Stimulated activated CD8-positive, alpha-beta memory T cell treated with anti-CD3 and anti-CD28 coated beads, Interleukin-4, amount 100 ng/mL, for 24 hours (primary cell): ENCODE results near the gene WDR77.

Source experiments
- DNase-seq: peaks from one replicate; pipeline ENCODE4 v3.0.0-alpha.2; 2020; ENCODE audit warnings: low read depth

The WDR77 gene

GRCh38 chr1:111468717-111469100, 19.7 kb upstream of the WDR77 start:
- DNase-seq = no peak

- no peak for DNase-seq
These were observed 19.0 kb upstream of the WDR77 start for GRCh38 chr1:111467865-111468716.

GRCh38 chr1:111466480-111466879, 17.4 kb upstream of the WDR77 start:
- no peak for DNase-seq

- no peak for DNase-seq
These were observed 16.7 kb upstream of the WDR77 start for GRCh38 chr1:111465754-111466153.

- DNase-seq = no peak
These were observed 14.1 kb upstream of the WDR77 start for GRCh38 chr1:111463029-111463683.

GRCh38 chr1:111462370-111463028, 13.4 kb upstream of the WDR77 start:
- no peak for DNase-seq

DNA sequence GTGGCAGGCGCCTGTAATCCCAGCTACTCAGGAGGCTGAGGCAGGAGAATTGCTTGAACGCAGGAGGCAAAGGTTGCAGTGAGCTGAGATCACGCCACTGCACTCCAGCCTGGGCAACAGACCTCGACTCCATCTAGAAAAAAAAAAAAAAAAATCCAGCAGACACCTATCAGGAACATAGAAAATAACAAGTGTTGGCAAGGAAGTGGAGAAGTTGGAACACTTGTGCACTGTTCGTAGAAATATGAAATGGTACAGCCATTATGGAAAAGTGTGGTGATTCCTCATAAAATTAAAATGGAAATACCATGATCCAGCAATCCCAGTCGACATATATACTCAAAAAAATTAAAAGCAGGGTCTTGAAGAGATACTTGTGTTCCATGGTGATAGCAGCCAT, 12.7 kb upstream of the WDR77 start:
- DNase-seq = no peak

- no peak for DNase-seq
These were observed 6.6 kb upstream of the WDR77 start for GRCh38 chr1:111455642-111456031.

DNA sequence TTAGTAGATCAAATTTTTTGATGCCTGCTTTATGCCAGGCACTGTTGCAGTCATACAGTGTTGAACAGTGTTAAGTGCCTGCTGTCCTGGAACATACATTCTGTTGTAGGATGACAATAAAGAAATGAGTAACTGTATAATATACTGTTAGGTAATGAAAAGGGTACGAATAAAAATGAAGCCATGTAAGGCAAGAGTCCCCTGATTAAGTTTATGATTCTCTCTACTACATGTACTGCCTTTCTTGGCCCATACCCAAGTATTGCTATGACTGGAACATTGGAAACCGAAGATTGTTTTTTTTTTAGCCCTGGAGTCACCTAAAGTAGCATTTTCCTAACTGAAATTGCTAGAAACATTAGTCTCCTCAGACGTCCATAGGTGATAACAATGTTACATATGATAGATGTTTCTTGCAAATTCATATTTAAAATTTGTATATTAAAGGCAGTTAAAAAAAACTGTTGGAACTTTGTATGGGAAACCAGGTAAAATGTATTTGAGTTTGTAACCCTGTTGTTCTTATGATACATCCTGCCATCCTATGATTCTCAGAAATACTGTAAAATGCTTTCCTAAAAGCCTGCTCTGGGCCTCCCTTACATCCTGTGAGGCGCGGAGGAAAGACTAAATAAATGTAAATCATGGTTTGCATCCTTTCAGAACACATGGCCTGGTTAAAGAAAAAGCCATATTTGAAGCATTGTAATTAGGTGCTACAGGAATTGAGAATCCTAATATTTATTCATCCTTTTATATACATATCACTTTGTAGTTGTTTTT, 6.0 kb upstream of the WDR77 start:
- no peak for DNase-seq

DNA sequence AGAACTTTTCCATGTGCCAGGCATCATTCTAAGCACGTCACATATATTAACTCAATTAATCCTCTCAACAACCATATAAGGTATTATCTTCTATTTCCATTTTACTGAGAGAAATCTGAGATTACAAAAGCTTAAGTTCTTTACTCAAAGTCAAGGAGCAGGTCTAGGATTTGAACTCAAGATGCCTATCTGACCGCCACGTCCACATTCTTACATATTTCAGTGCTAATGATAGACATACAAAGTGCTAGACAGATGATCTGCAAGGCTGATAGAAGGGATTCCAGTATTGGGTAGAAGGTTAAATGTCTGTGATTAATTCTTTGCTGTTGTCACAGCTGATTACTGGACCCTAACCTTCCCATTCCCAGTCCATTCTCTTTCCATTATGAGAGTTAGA, 4.7 kb upstream of the WDR77 start:
- DNase-seq = no peak

GRCh38 chr1:111452581-111452980, 3.5 kb upstream of the WDR77 start:
- DNase-seq = no peak

- DNase-seq = no peak
These were observed 1.1 kb upstream of the WDR77 start for GRCh38 chr1:111450185-111450584.

GRCh38 chr1:111449703-111450017, 604 bp upstream of the WDR77 start:
- no peak for DNase-seq

DNA sequence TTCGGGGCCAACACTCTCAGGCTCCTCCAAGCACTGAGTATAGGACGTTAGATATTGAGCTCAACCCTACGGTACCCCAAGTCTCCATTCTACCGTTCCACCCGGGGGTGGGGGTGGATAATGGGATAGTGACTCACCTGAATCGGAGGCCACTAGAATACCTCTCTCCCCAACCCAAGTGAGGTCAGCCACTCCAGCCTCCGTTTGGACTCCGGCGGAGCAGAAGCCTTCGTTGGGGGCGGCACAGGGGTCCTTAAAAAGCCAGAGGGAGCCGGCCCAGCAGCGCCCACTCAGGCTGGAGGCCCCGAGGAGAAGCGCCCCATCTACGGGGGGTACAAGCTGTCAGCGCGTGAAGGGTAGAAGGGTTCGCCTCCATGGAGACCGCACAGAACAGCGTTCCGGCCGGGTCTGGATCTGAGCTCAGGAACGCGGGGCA, 556 bp downstream of the WDR77 start:
- no peak for DNase-seq

DNA sequence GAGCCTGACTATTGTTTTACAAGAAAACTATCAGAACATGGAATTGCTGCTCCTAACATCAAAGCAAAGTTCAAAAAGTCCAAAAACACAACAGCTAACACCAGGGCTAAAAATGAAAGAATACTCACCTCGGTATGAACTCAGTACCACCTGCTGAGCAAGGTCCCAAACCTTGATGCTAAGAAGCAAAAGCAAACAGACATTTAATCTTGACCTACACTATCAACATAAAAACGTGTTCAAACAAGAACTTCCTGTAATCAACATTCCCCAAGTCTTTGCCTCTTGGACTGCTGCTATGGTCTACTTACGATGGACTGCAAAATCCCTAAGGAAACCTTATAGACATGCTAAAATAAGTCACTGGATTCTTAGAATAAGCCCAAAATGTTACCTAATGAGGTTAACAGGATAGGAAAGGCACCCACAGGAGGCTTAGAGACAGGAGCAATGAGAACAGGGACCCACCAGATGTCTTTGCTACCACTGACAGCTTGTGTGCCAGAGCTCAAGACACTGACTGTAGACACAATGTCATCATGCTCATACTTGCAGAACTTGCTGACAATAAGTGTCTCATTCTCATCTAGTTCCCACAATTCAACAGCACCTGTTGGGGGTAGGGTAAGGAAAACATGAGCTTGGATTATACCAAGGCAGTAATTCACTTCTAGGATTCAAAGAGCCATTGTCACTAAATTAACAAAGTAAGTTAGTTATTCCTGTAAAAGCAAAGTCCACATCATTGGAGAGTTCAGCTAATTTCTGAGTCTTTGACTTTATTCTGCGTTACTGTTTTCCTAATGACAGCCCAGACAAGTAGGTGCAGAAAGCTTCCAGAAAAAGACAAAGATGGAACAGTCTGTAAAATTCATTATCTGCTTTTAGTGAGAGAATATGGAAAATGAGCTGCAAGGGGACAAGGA, 1.8 kb downstream of the WDR77 start:
- no peak for DNase-seq

DNA sequence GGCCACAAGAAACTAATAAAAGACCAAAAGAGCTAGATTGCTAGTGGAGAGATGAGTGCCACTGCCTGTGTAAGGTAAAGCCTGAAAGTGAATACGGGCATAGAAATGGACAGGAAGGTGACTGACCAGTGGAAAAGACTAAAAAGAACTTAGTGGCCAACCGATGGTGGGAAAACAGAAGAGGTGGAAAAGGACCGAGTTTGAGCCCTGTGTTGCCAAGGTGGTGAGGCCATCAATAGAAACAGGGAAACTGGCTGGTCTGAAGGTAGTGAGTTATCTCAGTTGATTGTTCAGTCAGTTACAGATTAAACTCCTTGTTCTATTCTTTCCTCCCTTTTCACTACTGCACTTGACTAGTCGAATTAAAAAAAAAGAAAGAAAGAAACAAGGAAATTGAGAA, 2.5 kb downstream of the WDR77 start:
- no peak for DNase-seq

DNA sequence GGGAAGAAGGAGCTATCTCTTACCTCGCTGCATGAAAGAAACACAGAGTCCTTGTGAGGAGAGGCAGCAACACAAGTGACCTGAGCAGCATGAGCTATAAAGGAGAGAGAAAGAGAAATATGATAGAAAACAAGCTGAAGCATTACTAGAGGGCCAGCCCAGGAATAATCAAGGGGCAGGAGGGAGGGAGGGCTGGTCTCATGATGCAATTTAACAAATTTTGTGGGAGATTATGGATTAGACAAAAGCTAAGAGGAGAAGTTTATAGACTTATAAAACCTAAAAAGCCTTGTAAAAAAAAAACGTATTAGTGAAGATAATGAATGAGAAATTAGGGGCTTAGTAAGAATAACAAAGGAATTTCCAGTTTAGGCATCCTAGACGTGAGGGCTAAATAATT, 5.0 kb downstream of the WDR77 start:
- no peak for DNase-seq

GRCh38 chr1:111442457-111442856, 6.6 kb downstream of the WDR77 start:
- DNase-seq = no peak

DNA sequence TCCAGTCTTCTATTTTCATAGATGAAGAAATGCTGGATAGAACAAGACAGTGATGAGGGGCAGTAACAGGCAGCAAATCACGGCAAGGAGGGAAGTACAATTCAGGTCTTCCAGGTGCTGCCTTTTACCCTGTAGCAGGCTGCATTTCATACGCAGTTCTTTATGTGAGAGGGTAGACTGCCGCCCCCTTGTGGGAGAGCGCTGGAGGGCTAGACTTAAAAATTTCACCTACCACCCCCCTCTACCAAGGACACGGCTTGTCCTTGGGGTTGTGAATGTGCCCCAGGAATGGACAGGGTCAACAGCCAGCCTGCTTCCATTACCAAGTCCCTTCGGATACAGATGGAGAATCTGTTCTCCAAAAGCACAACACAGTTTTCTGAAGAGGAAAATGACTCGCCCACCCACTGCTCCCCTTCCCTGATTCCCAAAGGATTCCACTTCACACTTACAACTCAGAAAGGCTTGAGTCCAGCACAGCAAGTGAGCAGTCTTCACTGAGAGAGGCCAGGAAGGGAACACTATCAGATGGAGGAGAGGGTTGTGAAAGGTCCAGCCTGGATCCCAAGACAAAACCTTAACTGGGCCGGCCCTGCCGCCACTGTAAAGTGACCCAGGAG, 7.4 kb downstream of the WDR77 start:
- peak; percentile 41 for DNase-seq

DNA sequence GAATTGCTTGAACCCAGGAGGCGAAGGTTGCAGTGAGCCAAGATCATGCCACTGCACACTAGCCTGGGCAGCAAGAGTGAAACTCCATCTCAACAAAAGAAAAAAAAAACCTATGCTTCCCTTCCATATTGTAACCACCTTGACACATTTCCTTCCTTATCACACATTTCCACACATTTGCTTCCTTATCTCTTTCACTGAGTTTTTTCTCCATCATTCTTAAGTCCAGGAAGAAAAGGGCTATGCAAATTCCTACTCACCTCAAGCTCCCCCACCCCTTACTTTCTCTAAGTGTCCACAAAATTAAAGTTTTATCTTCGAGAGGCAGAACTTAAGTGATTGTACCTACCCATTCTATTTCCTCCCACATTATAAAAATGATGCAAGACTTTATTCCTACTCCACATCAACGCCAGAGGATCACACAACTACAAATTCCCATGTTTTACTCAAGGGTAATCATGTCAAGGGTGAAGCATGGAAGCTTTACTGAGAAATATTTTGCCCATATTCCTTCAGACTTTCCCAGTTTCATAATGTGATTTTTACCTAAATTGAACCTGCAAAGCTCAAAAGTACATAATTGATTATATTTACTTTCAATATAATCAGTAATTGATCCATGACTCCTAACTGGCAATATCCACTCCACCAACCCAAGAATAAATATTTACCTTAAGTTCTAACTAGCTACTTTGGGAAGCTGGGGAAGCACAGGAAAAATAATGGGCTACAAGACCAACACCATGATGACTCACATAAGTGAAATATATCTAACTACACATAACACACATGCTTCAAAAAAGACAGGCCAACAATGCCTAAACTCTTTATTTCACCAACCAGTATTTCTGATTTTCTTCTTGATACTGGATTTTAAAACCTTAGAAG, 9.3 kb downstream of the WDR77 start:
- DNase-seq = no peak
